GM18505 (cell line): ENCODE measurements around the gene RRP9.

Experiments used
- ATAC-seq: cut with Tn5 transposase; IDR thresholded peaks from one replicate; pipeline ENCODE4 v1.9.1; 2021; ENCODE audit not compliant: unreplicated experiment
- POLR2A ChIP-seq: IDR thresholded peaks from 4 replicates; pipeline ENCODE4 v1.6.1; 2011; ENCODE audit warnings: borderline replicate concordance; ENCODE audit not compliant: insufficient read depth, insufficient read length; ENCODE audit errors: extremely low read depth

The RRP9 gene

GRCh38 chr3:51944451-51945021 lies 2.8 kb upstream of the RRP9 start:
- no peak for TF ChIP-seq POLR2A
- no peak for ATAC-seq

GRCh38 chr3:51943451-51944391 lies 2.0 kb upstream of the RRP9 start:
- ATAC-seq = no peak
- TF ChIP-seq POLR2A = no peak

GRCh38 chr3:51942603-51943450 lies 1.1 kb upstream of the RRP9 start:
- peak; percentile 55 for TF ChIP-seq POLR2A
- ATAC-seq = no peak

- no peak for ATAC-seq
- no peak for TF ChIP-seq POLR2A
Observed at GRCh38 chr3:51941463-51941797, 274 bp downstream of the RRP9 start.

GRCh38 chr3:51940648-51941462 lies 849 bp downstream of the RRP9 start:
- ATAC-seq = no peak
- TF ChIP-seq POLR2A = no peak

- no peak for ATAC-seq
Observed at GRCh38 chr3:51938780-51939425, 2.8 kb downstream of the RRP9 start.

GRCh38 chr3:51937611-51938450 lies 3.9 kb downstream of the RRP9 start:
- no peak for TF ChIP-seq POLR2A
- ATAC-seq = no peak

More at GRCh38 chr3:51938780-51939425, 2.8 kb downstream of the RRP9 start:
- TF ChIP-seq POLR2A = no peak

GRCh38 chr3:51937014-51937413 lies 4.7 kb downstream of the RRP9 start:
- TF ChIP-seq POLR2A = no peak
- no peak for ATAC-seq

GRCh38 chr3:51935886-51936755 lies 5.6 kb downstream of the RRP9 start:
- ATAC-seq = no peak
- TF ChIP-seq POLR2A = no peak

- no peak for ATAC-seq
- TF ChIP-seq POLR2A = no peak
Observed at GRCh38 chr3:51934991-51935885, 6.5 kb downstream of the RRP9 start.
